HG02943 (cell line): Measurements from ENCODE around the gene DTHD1.

Source experiments
- ATAC-seq: cut with Tn5 transposase; IDR thresholded peaks from one replicate; pipeline ENCODE4 v1.9.1; 2021; ENCODE audit warnings: mild to moderate bottlenecking, low read depth, moderate library complexity; ENCODE audit not compliant: unreplicated experiment

The DTHD1 gene

GRCh38 chr4:36269101-36269500, 12.3 kb upstream of the DTHD1 start:
- ATAC-seq: no peak

GRCh38 chr4:36269533-36270173, 11.8 kb upstream of the DTHD1 start:
- ATAC-seq: no peak

- no peak for ATAC-seq
Measured at GRCh38 chr4:36273276-36273675, 8.1 kb upstream of the DTHD1 start.

- ATAC-seq: no peak
Measured at GRCh38 chr4:36274158-36274557, 7.3 kb upstream of the DTHD1 start.

- ATAC-seq: no peak
Measured at GRCh38 chr4:36277533-36277932, 3.9 kb upstream of the DTHD1 start.

GRCh38 chr4:36278789-36279188, 2.6 kb upstream of the DTHD1 start:
- ATAC-seq: no peak

GRCh38 chr4:36280555-36280954, 861 bp upstream of the DTHD1 start:
- ATAC-seq: no peak

GRCh38 chr4:36282503-36283030, 1.2 kb downstream of the DTHD1 start:
- ATAC-seq: no peak

- no peak for ATAC-seq
Measured at GRCh38 chr4:36283912-36284465, 2.6 kb downstream of the DTHD1 start.

- ATAC-seq: peak; percentile 97
Measured at GRCh38 chr4:36285784-36286480, 4.5 kb downstream of the DTHD1 start.

GRCh38 chr4:36286481-36286871, 5.1 kb downstream of the DTHD1 start:
- ATAC-seq: no peak

GRCh38 chr4:36288731-36289426, 7.5 kb downstream of the DTHD1 start:
- ATAC-seq: no peak

- no peak for ATAC-seq
Measured at GRCh38 chr4:36290641-36291040, 9.2 kb downstream of the DTHD1 start.

- ATAC-seq: no peak
Measured at GRCh38 chr4:36292556-36293188, 11.3 kb downstream of the DTHD1 start.

GRCh38 chr4:36301127-36301526, 19.7 kb downstream of the DTHD1 start:
- no peak for ATAC-seq

GRCh38 chr4:36303426-36304137, 22.2 kb downstream of the DTHD1 start:
- peak; percentile 95 for ATAC-seq

GRCh38 chr4:36304138-36304681, 22.8 kb downstream of the DTHD1 start:
- peak; percentile 52 for ATAC-seq

GRCh38 chr4:36308150-36308549, 26.7 kb downstream of the DTHD1 start:
- no peak for ATAC-seq

GRCh38 chr4:36310216-36310615, 28.8 kb downstream of the DTHD1 start:
- ATAC-seq: no peak

- peak; percentile 87 for ATAC-seq
Measured at GRCh38 chr4:36310793-36311192, 29.4 kb downstream of the DTHD1 start.
